Neural cell (in vitro differentiated cells): Measurements from ENCODE around the gene DNAJB12.

Source experiments
- EP300 ChIP-seq: fragments of 450-650 bp; conservative IDR thresholded peaks from 2 replicates; pipeline ENCODE4 v1.6.1; 2014; ENCODE audit warnings: antibody characterized with exemption, mild to moderate bottlenecking, moderate library complexity; ENCODE audit not compliant: poor library complexity, severe bottlenecking
- EZH2 ChIP-seq: fragments of 200-600, 300-800 bp; shearing (Covaris generic), sonication (generic); IDR thresholded peaks from 2 replicates; pipeline ENCODE4 v1.6.1; 2014; ENCODE audit warnings: antibody characterized with exemption, low read length, borderline replicate concordance, mild to moderate bottlenecking; ENCODE audit not compliant: insufficient read depth, poor library complexity, severe bottlenecking
- MXI1 ChIP-seq: fragments of 450-650 bp; conservative IDR thresholded peaks from 2 replicates; pipeline ENCODE4 v1.6.1; 2014; ENCODE audit warnings: antibody characterized with exemption, mild to moderate bottlenecking; ENCODE audit not compliant: poor library complexity, severe bottlenecking
- POLR2AphosphoS5 ChIP-seq: IDR thresholded peaks from 2 replicates; pipeline ENCODE4 v1.6.1; 2012
- SMC3 ChIP-seq: fragments of 450-650 bp; conservative IDR thresholded peaks from 2 replicates; pipeline ENCODE4 v1.6.1; 2014; ENCODE audit warnings: antibody characterized with exemption, mild to moderate bottlenecking, moderate library complexity; ENCODE audit not compliant: poor library complexity
- TAF1 ChIP-seq: IDR thresholded peaks from 2 replicates; pipeline ENCODE4 v1.6.1; 2012; ENCODE audit warnings: low read depth
- TF ChIP-seq, protein P1 (sequence below): fragments of 450-650 bp; IDR thresholded peaks from 2 replicates; pipeline ENCODE4 v1.5.1; 2014; ENCODE audit warnings: antibody characterized with exemption, mild to moderate bottlenecking, moderate library complexity; ENCODE audit not compliant: poor library complexity, severe bottlenecking

DNA sequence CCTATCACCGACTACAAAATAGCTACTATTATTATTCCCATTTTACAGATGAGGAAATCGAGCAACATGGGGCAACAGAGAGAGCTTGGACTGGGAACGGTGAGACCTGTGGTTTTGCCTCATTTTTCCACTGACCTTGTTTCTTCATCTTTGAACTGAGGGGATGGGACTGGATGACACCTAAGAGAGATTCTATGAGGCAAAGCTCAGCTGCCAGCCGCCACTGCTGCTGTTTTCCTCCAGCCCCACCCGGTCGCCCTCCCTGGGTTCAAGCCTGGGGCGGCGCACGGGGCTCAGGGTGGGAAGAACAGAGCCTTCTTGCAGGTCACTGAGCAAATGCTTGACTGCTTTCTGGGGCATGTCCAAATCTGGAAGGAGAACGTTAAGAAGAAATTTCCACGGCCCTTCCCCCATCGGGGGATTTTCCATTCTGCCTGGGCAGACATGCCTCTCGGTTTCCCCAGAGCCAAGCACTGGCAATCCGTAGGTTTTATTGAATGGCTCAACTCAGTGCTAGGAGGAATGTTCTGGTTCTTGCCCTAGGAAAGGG lies 68.7 kb downstream of the DNAJB12 start:
- TF ChIP-seq SMC3 (no peak), MXI1 (no peak), POLR2AphosphoS5 (no peak), EP300 (no peak), TAF1 (no peak), EZH2 (no peak)
- TF ChIP-seq, protein P1, sequence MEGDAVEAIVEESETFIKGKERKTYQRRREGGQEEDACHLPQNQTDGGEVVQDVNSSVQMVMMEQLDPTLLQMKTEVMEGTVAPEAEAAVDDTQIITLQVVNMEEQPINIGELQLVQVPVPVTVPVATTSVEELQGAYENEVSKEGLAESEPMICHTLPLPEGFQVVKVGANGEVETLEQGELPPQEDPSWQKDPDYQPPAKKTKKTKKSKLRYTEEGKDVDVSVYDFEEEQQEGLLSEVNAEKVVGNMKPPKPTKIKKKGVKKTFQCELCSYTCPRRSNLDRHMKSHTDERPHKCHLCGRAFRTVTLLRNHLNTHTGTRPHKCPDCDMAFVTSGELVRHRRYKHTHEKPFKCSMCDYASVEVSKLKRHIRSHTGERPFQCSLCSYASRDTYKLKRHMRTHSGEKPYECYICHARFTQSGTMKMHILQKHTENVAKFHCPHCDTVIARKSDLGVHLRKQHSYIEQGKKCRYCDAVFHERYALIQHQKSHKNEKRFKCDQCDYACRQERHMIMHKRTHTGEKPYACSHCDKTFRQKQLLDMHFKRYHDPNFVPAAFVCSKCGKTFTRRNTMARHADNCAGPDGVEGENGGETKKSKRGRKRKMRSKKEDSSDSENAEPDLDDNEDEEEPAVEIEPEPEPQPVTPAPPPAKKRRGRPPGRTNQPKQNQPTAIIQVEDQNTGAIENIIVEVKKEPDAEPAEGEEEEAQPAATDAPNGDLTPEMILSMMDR = no peak
